ENCODE results near the gene GABRG3. TPM values are rescaled to one million over a fixed set of nuclear protein-coding genes. Genes with fewer than 3 reads are reported as not detected.

The GABRG3 gene
- total RNA-seq, 2 experiments from 2014 or later: not detected

DNA sequence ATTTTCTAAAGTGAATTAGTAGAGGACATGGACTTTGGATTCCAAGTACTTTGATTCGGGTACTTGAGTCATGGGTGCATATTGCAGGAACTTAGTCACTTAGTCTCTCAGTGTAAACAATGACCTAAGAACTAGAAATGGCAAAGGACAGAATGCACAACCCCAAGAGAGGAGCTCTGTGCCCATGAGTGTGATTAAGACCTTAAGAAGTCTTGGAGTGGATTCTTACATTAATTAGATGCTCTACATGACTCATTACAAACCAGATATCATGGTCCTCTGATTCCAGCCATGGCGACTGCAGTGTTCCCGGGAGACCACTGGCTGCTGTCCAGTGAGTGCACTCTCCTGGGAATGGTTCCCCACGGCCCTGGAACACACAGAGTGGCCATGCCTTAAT is 251.5 kb downstream of the GABRG3 start:
- CTCF ChIA-PET: no interaction called here
- H3K36me3 ChIP-seq (ENCODE audit: insufficient read depth, low read length): no peaks in the 10 kb centered on the region
- Mint-ChIP-seq H3K27ac (no peak overlapping the region), H3K4me3 (no peak overlapping the region), H3K9me3 (peaks cover 4% of the 10 kb centered on the region), H3K27me3 (no peaks in the 10 kb centered on the region), H3K4me1 (ENCODE audit: low read depth) (no peaks in the 10 kb centered on the region), H3K36me3 (ENCODE audit: low read depth) (no peaks in the 10 kb centered on the region)
- H3K27me3 ChIP-seq (ENCODE audit: control insufficient read depth in 1 of 2, insufficient read depth in 2 of 2, low read length in 2 of 2): no peaks in the 10 kb centered on the region
- H3K4me1 ChIP-seq (ENCODE audit: insufficient read depth, low read length): no peaks in the 10 kb centered on the region
- peaks cover 0 to 43% of the 10 kb centered on the region in 2 experiments for H3K9me3 ChIP-seq (ENCODE audit: control insufficient read depth in 1 of 2, insufficient read depth in 1 of 2, low read length in 2 of 2)
- no peak overlapping the region for H3K4me3 ChIP-seq (ENCODE audit: low read length)
- POLR2A ChIA-PET: no interaction called here
- intact Hi-C loops (cut with DNase I, micrococcal nuclease): no loop called here
- H3K27ac ChIP-seq (ENCODE audit: low read depth in 1 of 2, low read length in 2 of 2): no peak overlapping the region
- ATAC-seq (ENCODE audit: poor library complexity) (no peak), DNase-seq (no peak)
- TF ChIP-seq, protein P1, sequence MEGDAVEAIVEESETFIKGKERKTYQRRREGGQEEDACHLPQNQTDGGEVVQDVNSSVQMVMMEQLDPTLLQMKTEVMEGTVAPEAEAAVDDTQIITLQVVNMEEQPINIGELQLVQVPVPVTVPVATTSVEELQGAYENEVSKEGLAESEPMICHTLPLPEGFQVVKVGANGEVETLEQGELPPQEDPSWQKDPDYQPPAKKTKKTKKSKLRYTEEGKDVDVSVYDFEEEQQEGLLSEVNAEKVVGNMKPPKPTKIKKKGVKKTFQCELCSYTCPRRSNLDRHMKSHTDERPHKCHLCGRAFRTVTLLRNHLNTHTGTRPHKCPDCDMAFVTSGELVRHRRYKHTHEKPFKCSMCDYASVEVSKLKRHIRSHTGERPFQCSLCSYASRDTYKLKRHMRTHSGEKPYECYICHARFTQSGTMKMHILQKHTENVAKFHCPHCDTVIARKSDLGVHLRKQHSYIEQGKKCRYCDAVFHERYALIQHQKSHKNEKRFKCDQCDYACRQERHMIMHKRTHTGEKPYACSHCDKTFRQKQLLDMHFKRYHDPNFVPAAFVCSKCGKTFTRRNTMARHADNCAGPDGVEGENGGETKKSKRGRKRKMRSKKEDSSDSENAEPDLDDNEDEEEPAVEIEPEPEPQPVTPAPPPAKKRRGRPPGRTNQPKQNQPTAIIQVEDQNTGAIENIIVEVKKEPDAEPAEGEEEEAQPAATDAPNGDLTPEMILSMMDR (IDR thresholded peaks at IDR 0.05): no peak

DNA sequence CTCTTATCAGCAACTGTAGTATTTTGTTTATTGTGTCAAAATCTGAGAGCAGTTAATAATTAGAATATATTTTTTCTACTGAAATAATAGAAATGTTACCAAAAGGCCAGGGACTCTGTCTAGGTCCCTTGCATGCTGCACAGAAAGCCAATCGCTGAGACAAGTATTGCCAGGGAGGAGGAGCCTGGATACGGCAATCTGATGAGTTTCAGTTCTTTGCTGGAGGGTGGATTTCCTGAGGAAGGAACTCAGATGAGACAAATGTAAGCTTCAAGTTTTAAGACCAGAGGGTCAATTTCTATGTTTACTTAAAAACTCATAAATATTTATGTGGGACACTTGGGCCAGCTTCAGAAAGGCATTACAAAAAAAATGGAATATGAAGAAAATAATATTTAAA is 252.2 kb downstream of the GABRG3 start:
- Histone ChIP-seq H3K27me3 (ENCODE audit: control insufficient read depth in 1 of 2, insufficient read depth in 2 of 2, low read length in 2 of 2) (no peaks in the 10 kb centered on the region), H3K36me3 (ENCODE audit: insufficient read depth, low read length) (no peaks in the 10 kb centered on the region), H3K27ac (ENCODE audit: low read depth in 1 of 2, low read length in 2 of 2) (no peak overlapping the region), H3K4me3 (ENCODE audit: low read length) (no peak overlapping the region), H3K9me3 (ENCODE audit: control insufficient read depth in 1 of 2, insufficient read depth in 1 of 2, low read length in 2 of 2) (peaks cover 0 to 36% of the 10 kb centered on the region in 2 experiments), H3K4me1 (ENCODE audit: insufficient read depth, low read length) (no peaks in the 10 kb centered on the region)
- TF ChIP-seq, protein P1 (IDR thresholded peaks at IDR 0.05): no peak
- Mint-ChIP-seq H3K4me3 (no peak overlapping the region), H3K9me3 (peaks cover 3% of the 10 kb centered on the region), H3K27ac (no peak overlapping the region), H3K27me3 (no peaks in the 10 kb centered on the region), H3K4me1 (ENCODE audit: low read depth) (no peaks in the 10 kb centered on the region), H3K36me3 (ENCODE audit: low read depth) (no peaks in the 10 kb centered on the region)
- intact Hi-C loops (cut with DNase I, micrococcal nuclease): no loop called here
- DNase-seq (no peak), ATAC-seq (ENCODE audit: poor library complexity) (no peak)
- ChIA-PET POLR2A (no interaction called here), CTCF (no interaction called here)

GRCh38 chr15:27231811-27232210 is 260.8 kb downstream of the GABRG3 start:
- CTCF ChIA-PET: no interaction called here
- no peaks in the 10 kb centered on the region for H3K4me1 ChIP-seq (ENCODE audit: insufficient read depth, low read length)
- H3K27ac ChIP-seq (ENCODE audit: low read depth in 1 of 2, low read length in 2 of 2): no peak overlapping the region
- Mint-ChIP-seq H3K27ac (no peak overlapping the region), H3K36me3 (ENCODE audit: low read depth) (no peaks in the 10 kb centered on the region), H3K4me3 (no peak overlapping the region), H3K27me3 (no peaks in the 10 kb centered on the region), H3K4me1 (ENCODE audit: low read depth) (no peaks in the 10 kb centered on the region), H3K9me3 (peaks cover 2% of the 10 kb centered on the region)
- H3K9me3 ChIP-seq (ENCODE audit: control insufficient read depth in 1 of 2, insufficient read depth in 1 of 2, low read length in 2 of 2): peaks cover 0 to 7% of the 10 kb centered on the region in 2 experiments
- ATAC-seq (ENCODE audit: poor library complexity): no peak
- DNase-seq: no peak
- no peaks in the 10 kb centered on the region for H3K36me3 ChIP-seq (ENCODE audit: insufficient read depth, low read length)
- intact Hi-C loops (cut with DNase I, micrococcal nuclease): no loop called here
- no peak overlapping the region for H3K4me3 ChIP-seq (ENCODE audit: low read length)
- TF ChIP-seq, protein P1 (IDR thresholded peaks at IDR 0.05): no peak
- POLR2A ChIA-PET: no interaction called here
- H3K27me3 ChIP-seq (ENCODE audit: control insufficient read depth in 1 of 2, insufficient read depth in 2 of 2, low read length in 2 of 2): no peaks in the 10 kb centered on the region

All from CD4-positive, alpha-beta T cell (primary cell).